Activated CD4-positive, alpha-beta T cell treated with anti-CD3 and anti-CD28 coated beads for 4 hours (primary cell): Measurements from ENCODE around the gene SLC7A6OS.

Source experiments
- DNase-seq, 2 donors: peaks; one replicate each; pipeline ENCODE4 v3.0.0-alpha.2; 2020

Gene SLC7A6OS

GRCh38 chr16:68310774-68311511 is at the start of gene SLC7A6OS, which contains the start of gene PRMT7:
TSS of gene SLC7A6OS (minus strand) at chr16:68310946. CDS start at chr16:68310926, 20 bp downstream.
TSS of gene PRMT7 (plus strand) at chr16:68311019. CDS start at chr16:68315980, 4,961 bp downstream.
- DNase-seq = peak; percentile 86 to 91

DNA sequence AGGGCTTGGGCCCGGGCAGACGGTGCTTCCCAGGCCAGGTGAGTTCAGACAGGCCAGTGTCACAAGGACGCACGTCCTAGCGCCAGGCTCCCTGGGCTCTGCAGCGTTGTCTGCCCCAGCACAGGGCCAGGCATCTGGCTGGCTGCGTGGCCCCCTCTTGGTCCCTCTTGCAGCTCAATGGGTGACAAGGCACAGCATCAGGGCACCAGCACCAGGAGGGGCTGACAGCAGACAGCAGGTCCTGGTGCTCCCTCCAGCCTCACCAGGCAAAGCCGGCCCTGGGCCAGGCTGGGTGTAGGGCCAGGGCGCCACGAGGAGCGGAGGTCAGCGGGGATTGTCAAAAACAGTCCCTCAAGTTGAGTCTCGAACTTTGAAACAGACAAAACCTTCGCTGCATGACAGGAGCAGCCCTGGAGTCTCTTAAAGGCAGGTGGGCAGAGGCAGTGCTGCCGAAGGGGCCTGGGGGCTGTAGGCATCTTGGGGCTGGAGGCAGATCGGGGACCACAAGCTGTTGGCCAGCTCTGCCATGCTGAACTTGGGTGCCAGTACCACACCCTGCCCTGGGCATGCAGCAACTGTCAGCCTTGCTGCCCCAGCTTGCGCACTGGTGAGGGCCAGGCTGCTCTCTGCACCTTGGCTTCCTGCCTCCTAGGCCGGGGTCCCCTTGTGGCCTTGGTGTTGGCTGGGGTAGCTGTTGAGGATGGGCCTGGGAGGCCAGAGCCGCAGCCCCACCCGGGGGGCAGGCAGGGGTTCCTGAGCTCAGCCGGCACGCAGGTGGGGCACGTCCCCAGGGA is 48.8 kb upstream of the SLC7A6OS start:
- no peak for DNase-seq

GRCh38 chr16:68358951-68359350 is 48.2 kb upstream of the SLC7A6OS start:
- DNase-seq = no peak

- DNase-seq = no peak
Measured at GRCh38 chr16:68357923-68358322, 47.2 kb upstream of the SLC7A6OS start.

DNA sequence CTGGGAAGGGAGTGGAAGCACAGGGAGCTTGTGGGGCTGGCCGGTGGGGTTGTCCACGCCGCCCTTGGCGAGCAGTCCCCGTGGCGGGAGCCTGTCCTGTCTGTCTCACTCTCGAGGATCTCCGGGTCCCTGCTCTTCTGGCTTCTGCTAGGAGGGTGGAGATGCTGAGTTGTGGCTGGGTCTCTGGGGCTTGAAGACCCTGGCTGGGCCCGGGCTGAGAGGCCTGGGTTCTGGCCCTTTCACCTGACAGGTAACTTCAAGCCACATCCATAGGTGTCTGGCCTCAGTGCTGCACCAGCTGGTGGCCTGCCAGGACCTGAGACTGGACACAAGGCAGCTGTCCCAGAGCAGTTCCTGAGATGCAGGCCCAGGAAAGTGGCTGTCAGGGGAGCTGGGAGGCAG is 46.8 kb upstream of the SLC7A6OS start:
- DNase-seq = no peak

- no peak for DNase-seq
Measured at GRCh38 chr16:68356919-68357286, 46.2 kb upstream of the SLC7A6OS start.

DNA sequence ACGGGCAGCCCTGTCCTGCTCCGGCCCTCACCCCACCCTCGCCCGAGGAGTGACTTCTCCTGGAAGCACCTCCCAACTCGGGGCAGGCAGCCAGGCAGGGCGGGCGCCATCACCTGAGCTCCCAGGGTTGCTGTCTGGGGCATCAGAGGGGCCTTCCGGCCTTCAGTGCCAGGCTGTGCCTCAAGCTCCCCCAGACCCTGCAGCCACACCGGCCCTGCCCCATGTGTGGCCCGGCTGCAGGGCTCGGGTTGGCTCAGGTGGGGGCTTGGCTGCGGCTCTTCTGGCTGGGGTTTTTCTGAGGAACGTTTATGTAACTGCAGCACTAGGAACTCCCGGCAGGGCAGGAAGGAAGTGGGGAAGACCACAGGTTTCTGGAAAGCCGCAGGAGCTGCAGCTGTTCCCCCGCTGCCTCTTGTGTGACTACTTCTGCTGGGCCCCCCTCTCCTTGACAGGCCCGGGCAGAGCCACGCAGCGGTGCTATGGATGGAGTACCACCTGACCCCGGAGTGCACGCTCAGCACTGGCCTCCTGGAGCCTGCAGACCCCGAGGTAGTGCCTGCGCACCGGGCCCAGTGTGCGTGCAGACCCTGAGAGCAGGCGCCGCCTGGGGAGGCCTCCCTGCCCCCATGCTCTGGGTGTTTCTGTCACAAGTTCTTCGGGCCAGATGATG is 45.6 kb upstream of the SLC7A6OS start:
- DNase-seq = peak; percentile 42 to 51

DNA sequence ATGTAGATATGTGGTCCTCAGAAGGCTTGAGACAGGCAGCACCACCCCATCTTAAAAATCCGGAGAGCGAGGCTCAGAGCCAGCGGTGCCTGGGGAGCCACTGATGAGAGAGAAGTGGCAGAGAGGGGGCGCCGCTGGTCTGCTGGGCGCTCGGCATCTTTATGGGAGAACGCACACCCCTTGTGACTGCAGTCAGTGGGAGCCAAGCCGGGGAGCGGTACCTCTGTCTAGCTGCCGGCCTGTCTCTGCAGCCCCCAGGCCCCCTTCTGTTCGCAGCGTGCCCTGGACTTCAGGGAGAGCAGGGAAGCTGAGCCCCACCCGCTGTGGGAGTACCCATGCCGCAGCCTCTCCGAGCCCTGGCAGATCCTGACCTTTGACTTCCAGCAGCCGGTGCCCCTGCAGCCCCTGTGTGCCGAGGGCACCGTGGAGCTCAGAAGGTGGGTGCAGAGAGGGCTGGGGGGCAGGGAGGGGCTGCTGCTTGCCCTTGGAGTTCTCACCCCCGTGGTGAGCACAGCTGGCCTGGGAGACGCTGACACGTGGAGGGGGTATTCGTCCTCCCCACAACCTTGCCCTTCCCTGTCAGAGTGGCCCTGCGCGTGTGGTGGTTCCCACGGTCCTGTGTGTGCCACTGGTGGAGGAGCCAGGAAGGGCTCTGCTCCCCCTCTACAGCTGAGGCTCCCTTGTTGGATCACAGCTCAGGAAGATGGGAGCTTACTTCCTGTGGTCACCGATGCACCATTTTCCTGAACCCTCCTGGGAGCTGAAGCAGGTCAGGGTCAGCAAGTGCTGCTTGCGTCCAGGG is 44.9 kb upstream of the SLC7A6OS start:
- DNase-seq = no peak

DNA sequence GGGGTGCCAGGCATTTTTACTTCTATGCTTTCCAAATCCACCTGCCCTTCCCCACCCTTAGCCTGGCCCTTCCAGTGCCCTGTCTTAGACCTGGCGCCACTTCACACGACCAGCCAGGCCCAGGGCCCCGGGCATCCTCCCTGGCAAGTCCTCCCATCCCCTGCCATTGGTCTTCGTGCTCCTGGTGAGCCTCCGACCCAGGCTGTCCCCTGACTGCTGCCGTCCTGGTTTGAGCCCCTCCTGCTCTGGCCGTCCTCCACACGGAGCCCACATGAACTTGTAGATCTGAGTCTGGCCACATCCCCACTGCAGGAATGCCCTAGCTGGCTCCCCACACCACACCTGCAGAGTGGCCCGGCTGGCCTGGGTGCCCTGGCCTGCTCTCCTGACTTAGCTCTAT is 44.1 kb upstream of the SLC7A6OS start:
- DNase-seq = no peak

DNA sequence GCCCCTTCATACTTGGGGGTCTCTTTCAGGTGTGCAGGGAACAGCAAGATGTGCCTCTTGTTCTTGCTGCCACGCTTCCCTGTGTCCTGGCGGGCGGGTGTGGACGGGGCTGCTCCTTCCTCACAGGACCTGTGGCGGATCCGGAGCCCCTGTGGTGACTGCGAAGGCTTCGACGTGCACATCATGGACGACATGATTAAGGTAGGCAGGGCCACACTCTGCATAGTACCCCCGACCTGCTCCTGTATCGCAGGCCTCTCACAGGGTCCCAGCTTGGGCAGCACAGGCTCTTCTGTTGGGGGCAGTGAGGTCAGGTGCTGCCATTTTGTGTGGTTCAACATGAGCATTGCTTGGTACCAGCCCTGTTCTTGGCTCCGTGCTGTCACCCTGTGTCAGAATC is 42.6 kb upstream of the SLC7A6OS start:
- DNase-seq = no peak

DNA sequence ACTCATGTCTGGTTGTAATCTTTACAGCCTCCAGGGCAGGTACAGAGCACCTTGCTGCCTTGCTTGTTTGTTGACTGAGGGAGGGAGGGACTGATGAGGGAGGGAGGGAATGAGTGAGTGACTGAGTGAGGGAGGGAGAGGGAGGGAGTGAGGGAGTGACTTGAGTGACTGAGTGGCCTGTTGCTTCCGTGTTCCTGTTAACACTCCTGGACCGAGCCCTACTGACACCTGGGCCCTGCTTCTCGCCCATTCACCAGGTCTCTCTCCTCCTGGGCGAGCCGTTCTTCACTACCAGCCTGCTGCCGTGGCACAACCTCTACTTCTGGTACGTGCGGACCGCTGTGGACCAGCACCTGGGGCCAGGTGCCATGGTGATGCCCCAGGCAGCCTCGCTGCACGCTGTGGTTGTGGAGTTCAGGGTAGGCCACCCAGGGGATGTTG is 41.3 kb upstream of the SLC7A6OS start:
- no peak for DNase-seq

DNA sequence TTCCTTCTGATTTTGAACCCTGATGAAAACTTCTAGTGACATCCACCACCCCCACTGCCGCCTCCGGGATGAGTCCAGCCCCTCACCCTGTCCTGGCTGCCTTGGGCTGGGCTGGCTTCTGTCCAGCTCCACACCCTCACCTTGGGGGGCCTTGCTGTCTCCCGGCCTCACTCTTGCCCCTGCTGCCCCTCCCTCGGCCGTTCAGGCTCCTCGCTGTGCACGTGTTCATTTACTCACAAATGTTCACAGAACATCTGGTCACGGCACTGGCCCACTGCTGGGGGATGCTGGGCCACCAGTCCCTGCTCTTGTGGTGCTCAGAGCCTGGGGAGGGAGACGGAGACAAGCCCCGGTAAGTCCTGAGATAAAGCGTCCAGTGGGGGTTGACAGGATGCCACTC is 40.7 kb upstream of the SLC7A6OS start:
- DNase-seq = no peak

GRCh38 chr16:68350813-68351350 is 40.1 kb upstream of the SLC7A6OS start:
- DNase-seq = no peak

GRCh38 chr16:68349838-68350410 is 39.2 kb upstream of the SLC7A6OS start:
- DNase-seq = no peak

- no peak for DNase-seq
Measured at GRCh38 chr16:68348639-68349445, 38.1 kb upstream of the SLC7A6OS start.

DNA sequence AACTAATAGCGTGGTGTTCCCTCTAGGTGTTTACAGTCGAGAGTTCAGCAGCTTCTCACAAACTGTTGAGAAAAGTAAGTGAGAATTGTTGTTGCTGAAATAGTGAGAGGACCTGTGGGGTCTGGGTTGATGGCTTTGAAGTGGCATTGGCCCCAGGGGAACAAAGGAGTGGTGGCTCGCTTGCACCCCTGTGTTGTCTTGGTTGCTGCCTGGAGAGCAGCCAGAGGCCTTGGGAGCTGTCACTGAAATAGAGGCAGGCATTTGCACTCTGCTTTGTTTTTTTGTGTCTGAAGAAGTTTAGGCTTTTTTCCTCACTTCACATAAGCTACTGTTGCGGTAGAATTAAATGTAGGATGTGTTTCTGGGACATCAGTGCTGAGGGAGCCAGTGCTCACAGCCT is 36.9 kb upstream of the SLC7A6OS start:
- no peak for DNase-seq

GRCh38 chr16:68346892-68347480 is 36.2 kb upstream of the SLC7A6OS start:
- DNase-seq = no peak

GRCh38 chr16:68345958-68346635 is 35.4 kb upstream of the SLC7A6OS start:
- no peak for DNase-seq

DNA sequence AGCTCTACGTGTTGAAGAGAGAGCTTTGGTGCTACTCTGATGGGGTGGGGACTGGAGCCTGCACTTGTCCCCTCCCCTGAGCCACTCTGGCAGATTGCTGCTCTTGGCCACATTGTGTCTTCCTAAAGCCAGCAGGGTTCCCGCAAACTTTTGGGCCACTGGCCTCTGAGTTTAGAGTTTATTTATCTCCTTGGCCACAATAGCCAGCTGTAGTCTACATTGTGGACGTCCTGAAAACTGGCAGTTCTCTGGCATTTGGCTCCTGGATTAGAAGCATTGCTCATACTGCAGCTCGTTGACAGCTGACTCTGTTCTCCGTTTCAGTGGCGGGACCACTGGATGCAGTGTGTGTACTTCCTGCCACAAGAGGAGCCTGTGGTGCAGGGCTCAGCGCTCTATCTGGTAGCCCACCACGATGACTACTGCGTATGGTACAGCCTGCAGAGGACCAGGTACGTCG is 34.6 kb upstream of the SLC7A6OS start:
- DNase-seq = no peak

DNA sequence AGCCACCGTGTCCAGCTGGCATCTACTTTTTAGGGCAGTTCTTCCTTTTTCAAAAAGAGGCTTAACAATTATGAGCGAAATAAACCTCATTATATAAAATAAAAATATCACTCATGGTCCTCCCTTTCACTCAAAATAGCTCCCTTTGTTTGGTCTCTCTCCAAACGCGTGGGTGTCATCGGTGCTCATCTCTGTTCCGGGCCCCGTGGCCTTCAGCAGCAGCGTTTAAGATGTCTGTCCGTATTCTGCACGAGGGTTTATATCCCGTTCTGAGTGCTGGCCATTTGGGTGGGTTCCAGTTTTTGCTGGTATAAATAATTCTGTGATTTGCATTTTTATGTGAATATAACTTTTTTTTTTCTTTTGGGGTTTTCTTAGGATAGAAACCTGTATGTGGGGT is 33.5 kb upstream of the SLC7A6OS start:
- DNase-seq = no peak
